Mucosa of descending colon (tissue), 3 donors: Measurements from ENCODE around the gene TLK2. TPM values are rescaled to one million over a fixed set of nuclear protein-coding genes. Genes with fewer than 3 reads are reported as not detected.

Experiments used
- ATAC-seq: fragments of 200-7000 bp; cut with Tn5 transposase; one replicate; pipeline ENCODE4 v1.9.1; 2020; ENCODE audit warnings: mild to moderate bottlenecking, moderate library complexity
- DNase-seq, 3 donors: peaks; one replicate each; pipeline ENCODE4 v3.0.0-alpha.2; 2020
- H3K36me3 ChIP-seq: fragments of 200-600 bp; one replicate; pipeline ENCODE4 v1.8.0; 2021; ENCODE audit warnings: low read depth, mild to moderate bottlenecking
- H3K4me1 ChIP-seq: fragments of 200-600 bp; one replicate; pipeline ENCODE4 v1.8.0; 2021; ENCODE audit warnings: low read depth, mild to moderate bottlenecking
- H3K4me3 ChIP-seq: fragments of 200-600 bp; one replicate; pipeline ENCODE4 v1.8.0; 2021; ENCODE audit warnings: mild to moderate bottlenecking
- H3K9me3 ChIP-seq: fragments of 200-600 bp; one replicate; pipeline ENCODE4 v1.8.0; 2021; ENCODE audit warnings: mild to moderate bottlenecking
- intact Hi-C, 2 donors: fragments of 100-400 bp; cut with DNase I in 1 of 2; cut with micrococcal nuclease in 1 of 2; formaldehyde crosslinking; loops; one replicate each; pipeline versions ENCODE4 v1.11.0 to v1.11.1; 2022; cut with DNase I, micrococcal nuclease
- total RNA-seq, 3 donors: library from RNA; stranded (reverse); fragmentation: NEBNext Ultra II Directional in 2 of 3; extraction: Animal tissue kit (Norgen Biotek cat#: 25700) in 2 of 3; gene quantifications; one replicate each; pipeline versions ENCODE4 v1.2.1 to v1.2.4, GENCODE V29; 2021 to 2023
- TF ChIP-seq, protein P1 (sequence below): fragments of 200-600 bp; IDR thresholded peaks from one replicate; pipeline ENCODE4 v1.8.0; 2022; ENCODE audit warnings: antibody characterized with exemption, mild to moderate bottlenecking
- donor health status: DM: no; HTN: no; CAD: no; lungs with moderate emphysema.
- donor health status: DM: no; HTN: no; CAD: no.
- donor health status: DM: no; HTN: yes; CAD: no.

Gene TLK2
- total RNA-seq, 3 donors from 2014 or later = 39.6 to 55.0 (median 47.0) TPM

GRCh38 chr17:62565817-62566216 lies 87.2 kb downstream of the TLK2 start:
- H3K9me3 ChIP-seq = no peaks in the 10 kb centered on the region
- DNase-seq = no peak
- no peaks in the 10 kb centered on the region for H3K36me3 ChIP-seq
- intact Hi-C loops = no loop called here
- TF ChIP-seq, protein P1, sequence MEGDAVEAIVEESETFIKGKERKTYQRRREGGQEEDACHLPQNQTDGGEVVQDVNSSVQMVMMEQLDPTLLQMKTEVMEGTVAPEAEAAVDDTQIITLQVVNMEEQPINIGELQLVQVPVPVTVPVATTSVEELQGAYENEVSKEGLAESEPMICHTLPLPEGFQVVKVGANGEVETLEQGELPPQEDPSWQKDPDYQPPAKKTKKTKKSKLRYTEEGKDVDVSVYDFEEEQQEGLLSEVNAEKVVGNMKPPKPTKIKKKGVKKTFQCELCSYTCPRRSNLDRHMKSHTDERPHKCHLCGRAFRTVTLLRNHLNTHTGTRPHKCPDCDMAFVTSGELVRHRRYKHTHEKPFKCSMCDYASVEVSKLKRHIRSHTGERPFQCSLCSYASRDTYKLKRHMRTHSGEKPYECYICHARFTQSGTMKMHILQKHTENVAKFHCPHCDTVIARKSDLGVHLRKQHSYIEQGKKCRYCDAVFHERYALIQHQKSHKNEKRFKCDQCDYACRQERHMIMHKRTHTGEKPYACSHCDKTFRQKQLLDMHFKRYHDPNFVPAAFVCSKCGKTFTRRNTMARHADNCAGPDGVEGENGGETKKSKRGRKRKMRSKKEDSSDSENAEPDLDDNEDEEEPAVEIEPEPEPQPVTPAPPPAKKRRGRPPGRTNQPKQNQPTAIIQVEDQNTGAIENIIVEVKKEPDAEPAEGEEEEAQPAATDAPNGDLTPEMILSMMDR = no peak
- ATAC-seq = no peak
- H3K4me3 ChIP-seq = no peak overlapping the region
- H3K4me1 ChIP-seq = peaks cover 8% of the 10 kb centered on the region

- no peaks in the 10 kb centered on the region for H3K9me3 ChIP-seq
- no peak overlapping the region for H3K4me3 ChIP-seq
- intact Hi-C loops = no loop called here
- H3K36me3 ChIP-seq = no peaks in the 10 kb centered on the region
- no peak for DNase-seq
- TF ChIP-seq, protein P1 = no peak
- peaks cover 6% of the 10 kb centered on the region for H3K4me1 ChIP-seq
- ATAC-seq = no peak
Observed at GRCh38 chr17:62566996-62567578, 88.5 kb downstream of the TLK2 start.

GRCh38 chr17:62572488-62572887 lies 93.9 kb downstream of the TLK2 start:
- Histone ChIP-seq H3K4me3 (no peak overlapping the region), H3K9me3 (no peaks in the 10 kb centered on the region), H3K36me3 (peaks cover 4% of the 10 kb centered on the region), H3K4me1 (peaks cover 3% of the 10 kb centered on the region)
- intact Hi-C loops = no loop called here
- ATAC-seq = no peak
- no peak for DNase-seq
- TF ChIP-seq, protein P1 = no peak

DNA sequence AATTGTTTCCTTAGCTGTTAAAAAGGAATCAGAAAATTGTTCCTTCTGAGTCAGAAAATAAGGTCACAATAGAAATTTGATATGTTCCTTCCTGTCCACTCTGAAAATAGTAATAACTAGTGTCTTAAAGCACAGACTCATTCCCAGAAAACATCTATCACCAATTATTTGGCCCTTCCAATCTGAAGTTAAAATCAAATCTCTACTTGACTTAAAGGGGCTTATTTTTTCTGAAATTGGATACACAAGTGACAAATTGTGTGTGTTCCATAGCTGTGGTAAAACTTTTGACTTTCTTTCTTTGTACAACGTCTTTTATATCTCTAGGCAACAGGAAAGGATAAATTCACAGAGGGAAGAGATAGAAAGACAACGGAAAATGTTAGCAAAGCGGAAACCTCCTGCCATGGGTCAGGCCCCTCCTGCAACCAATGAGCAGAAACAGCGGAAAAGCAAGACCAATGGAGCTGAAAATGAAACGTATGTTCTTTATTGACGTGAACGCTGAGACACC lies 94.3 kb downstream of the TLK2 start:
- intact Hi-C loops = no loop called here
- Histone ChIP-seq H3K36me3 (peaks cover 4% of the 10 kb centered on the region), H3K4me1 (peaks cover 3% of the 10 kb centered on the region), H3K4me3 (no peak overlapping the region), H3K9me3 (no peaks in the 10 kb centered on the region)
- DNase-seq (no peak), ATAC-seq (no peak)
- TF ChIP-seq, protein P1 = no peak

DNA sequence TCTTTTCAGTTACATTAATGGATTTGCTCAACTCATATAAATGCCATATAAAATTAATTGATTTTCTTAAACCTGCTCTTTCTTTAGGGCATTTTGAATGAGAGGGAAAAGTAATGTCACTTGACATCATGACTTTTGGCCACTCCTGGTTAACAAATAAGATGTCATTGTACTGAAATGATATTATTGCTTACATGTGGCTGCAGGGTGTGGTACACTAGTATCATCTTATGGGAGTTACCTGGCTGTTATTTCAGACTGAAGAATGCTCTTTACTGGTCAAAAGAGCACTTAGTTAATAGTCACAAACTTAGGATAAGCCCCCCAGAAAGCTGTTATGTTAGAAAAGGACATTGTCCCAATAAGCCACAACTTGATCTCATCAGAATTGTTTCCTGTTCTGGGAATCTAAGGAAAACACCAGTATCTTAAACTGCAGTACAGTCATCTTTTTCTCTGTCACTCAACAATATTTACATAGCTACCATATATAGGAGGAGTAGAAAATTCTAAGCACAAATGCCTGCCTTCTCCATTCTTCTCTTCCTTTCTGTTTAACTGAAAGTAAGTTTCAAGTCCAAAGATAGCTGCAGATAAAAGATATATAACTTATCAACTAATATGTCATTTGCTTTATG lies 95.0 kb downstream of the TLK2 start:
- Histone ChIP-seq H3K9me3 (no peaks in the 10 kb centered on the region), H3K36me3 (peaks cover 4% of the 10 kb centered on the region), H3K4me1 (peaks cover 3% of the 10 kb centered on the region), H3K4me3 (no peak overlapping the region)
- ATAC-seq (peak; percentile 76), DNase-seq (no peak)
- intact Hi-C loops = no loop called here
- TF ChIP-seq, protein P1 = no peak
